ENCODE data around the gene MLF2. TPM values are rescaled to one million over a fixed set of nuclear protein-coding genes. Genes with fewer than 3 reads are reported as not detected.
A peak's percentile ranks its signal among the peaks of the same experiment; 100 is the strongest.

The MLF2 gene
- total RNA-seq, 1 donor from 2014 or later = 120 TPM

DNA sequence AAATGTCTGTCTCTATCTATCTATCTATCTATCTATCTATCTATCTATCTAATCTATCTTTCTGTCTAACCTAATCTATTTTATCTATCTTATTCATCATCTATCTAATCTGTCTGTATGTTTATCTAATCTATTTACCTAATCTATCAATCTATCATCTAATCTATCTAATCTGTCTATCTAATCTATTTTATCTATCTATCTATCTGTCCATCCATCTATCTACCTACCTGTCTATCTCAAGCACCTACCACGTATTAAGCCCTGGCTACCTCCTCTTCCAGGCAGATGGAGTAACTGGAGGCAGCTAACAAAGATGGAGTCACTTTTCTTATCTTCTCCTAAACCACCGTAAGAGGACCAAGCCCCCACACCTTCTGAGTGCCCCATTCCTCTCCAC, 42.1 kb upstream of the MLF2 start:
- Mint-ChIP-seq H3K27me3 (ENCODE audit: insufficient read depth, low read depth) (peaks cover 3% of the 10 kb centered on the region), H3K36me3 (no peaks in the 10 kb centered on the region), H3K4me3 (no peak overlapping the region), H3K4me1 (peaks cover 33% of the 10 kb centered on the region), H3K9me3 (no peaks in the 10 kb centered on the region), H3K27ac (no peak overlapping the region)
- H3K27ac ChIP-seq = no peak overlapping the region
- no peak overlapping the region for H2AFZ ChIP-seq (replicated peaks)
- H4K20me1 ChIP-seq (ENCODE audit: low read depth) = no peaks in the 10 kb centered on the region
- TF ChIP-seq, protein P1, sequence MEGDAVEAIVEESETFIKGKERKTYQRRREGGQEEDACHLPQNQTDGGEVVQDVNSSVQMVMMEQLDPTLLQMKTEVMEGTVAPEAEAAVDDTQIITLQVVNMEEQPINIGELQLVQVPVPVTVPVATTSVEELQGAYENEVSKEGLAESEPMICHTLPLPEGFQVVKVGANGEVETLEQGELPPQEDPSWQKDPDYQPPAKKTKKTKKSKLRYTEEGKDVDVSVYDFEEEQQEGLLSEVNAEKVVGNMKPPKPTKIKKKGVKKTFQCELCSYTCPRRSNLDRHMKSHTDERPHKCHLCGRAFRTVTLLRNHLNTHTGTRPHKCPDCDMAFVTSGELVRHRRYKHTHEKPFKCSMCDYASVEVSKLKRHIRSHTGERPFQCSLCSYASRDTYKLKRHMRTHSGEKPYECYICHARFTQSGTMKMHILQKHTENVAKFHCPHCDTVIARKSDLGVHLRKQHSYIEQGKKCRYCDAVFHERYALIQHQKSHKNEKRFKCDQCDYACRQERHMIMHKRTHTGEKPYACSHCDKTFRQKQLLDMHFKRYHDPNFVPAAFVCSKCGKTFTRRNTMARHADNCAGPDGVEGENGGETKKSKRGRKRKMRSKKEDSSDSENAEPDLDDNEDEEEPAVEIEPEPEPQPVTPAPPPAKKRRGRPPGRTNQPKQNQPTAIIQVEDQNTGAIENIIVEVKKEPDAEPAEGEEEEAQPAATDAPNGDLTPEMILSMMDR (IDR thresholded peaks at IDR 0.05) = no peak
- TF ChIP-seq EZH2 (IDR thresholded peaks at IDR 0.05) (no peak), EZH2phosphoT487 (IDR thresholded peaks at IDR 0.05) (no peak)
- no peaks in the 10 kb centered on the region for H3K9me3 ChIP-seq (ENCODE audit: low read depth)
- H3K4me2 ChIP-seq = no peak overlapping the region
- no peak for DNase-seq (ENCODE audit: low spot score)
- H3F3A ChIP-seq (ENCODE audit: low read depth) = peaks cover 6% of the 10 kb centered on the region
- no peak overlapping the region for H3K9ac ChIP-seq
- no peaks in the 10 kb centered on the region for H3K27me3 ChIP-seq
- H3K79me2 ChIP-seq (ENCODE audit: low read depth) = no peaks in the 10 kb centered on the region
- H3K4me3 ChIP-seq = no peak overlapping the region
- peaks cover 13% of the 10 kb centered on the region for H3K4me1 ChIP-seq
- no peaks in the 10 kb centered on the region for H3K36me3 ChIP-seq

DNA sequence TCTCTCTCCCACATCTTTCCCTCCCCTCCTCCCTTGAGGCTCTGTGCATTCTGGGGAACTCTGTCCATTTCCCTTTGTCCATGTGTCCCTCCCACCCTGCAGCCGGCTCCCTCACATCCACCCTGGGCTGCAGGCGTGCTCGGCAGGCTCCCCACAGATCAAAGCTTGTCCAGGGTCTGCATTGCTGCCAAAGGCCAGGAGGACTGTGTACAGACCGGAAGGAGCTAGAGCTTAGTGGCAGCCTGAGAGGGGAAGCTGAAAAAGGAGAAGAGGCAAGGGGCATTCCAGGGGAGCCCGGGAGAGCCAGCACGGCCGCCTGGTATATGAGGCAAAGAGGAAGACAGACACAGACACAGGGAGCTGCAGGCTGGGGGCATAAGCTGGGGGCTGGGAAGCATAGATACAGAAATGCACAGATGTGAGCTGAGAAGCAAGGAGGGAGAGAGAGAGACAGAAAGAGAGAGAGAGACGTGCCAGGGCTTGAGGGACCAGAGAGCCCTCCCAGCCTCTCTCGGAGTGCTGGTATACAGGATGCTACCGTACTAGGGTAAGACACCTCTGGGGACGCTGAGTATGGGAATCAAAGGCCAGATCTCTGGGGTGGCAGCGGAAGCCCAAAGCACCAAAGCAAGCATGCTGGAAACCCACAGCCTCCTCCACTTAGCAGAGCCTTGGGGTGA, 39.7 kb upstream of the MLF2 start:
- Histone ChIP-seq H4K20me1 (ENCODE audit: low read depth) (no peaks in the 10 kb centered on the region), H3K9me3 (ENCODE audit: low read depth) (no peaks in the 10 kb centered on the region), H3K36me3 (no peaks in the 10 kb centered on the region), H3K79me2 (ENCODE audit: low read depth) (no peaks in the 10 kb centered on the region), H2AFZ (replicated peaks) (peak overlapping the region; percentile 100), H3K27ac (no peak overlapping the region), H3K4me2 (peak overlapping the region; percentile 51), H3K9ac (no peak overlapping the region), H3K4me3 (no peak overlapping the region), H3F3A (ENCODE audit: low read depth) (peaks cover 6% of the 10 kb centered on the region), H3K4me1 (peaks cover 23% of the 10 kb centered on the region), H3K27me3 (no peaks in the 10 kb centered on the region)
- peak overlapping the region; percentile 98 for H3K27ac Mint-ChIP-seq
- no peaks in the 10 kb centered on the region for H3K9me3 Mint-ChIP-seq
- DNase-seq (ENCODE audit: low spot score) = peak; percentile 49
- peaks cover 3% of the 10 kb centered on the region for H3K27me3 Mint-ChIP-seq (ENCODE audit: insufficient read depth, low read depth)
- TF ChIP-seq EZH2phosphoT487 (IDR thresholded peaks at IDR 0.05) (no peak), EZH2 (IDR thresholded peaks at IDR 0.05) (no peak)
- TF ChIP-seq, protein P1 (IDR thresholded peaks at IDR 0.05) = no peak
- H3K4me3 Mint-ChIP-seq = peak overlapping the region; percentile 64
- peaks cover 38% of the 10 kb centered on the region for H3K4me1 Mint-ChIP-seq
- H3K36me3 Mint-ChIP-seq = no peaks in the 10 kb centered on the region

DNA sequence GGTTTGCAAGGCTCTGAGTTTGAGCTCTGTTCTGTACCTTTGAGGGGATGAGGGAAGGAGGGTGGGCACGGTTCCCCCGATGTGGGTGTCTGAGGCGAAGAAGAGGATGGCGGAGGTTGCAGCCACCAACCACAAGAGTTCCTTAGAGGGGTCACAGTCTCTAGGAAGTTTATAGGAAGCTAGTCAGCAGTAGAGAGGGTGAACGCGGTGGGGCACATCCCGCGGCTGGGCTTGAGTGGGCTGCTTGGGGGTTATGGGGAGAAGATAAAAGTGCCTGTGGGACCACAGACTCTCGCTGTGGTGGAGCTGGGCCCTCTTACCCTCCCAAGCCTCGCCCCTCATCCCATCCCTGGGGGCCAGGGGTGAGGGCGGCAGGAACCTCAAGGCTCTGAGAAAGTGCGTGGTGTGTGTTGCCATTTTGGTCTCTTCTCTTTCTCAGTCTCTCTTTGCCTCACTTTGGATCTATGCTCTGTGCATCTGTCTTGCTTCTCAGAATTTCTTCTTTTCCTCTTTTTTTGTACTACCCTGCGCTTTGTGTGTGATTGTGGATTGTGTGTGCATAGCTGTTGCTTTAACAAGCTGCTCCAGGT, 39.1 kb upstream of the MLF2 start:
- Mint-ChIP-seq H3K9me3 (no peaks in the 10 kb centered on the region), H3K36me3 (no peaks in the 10 kb centered on the region), H3K27me3 (ENCODE audit: insufficient read depth, low read depth) (peaks cover 3% of the 10 kb centered on the region), H3K27ac (peak overlapping the region; percentile 98), H3K4me1 (peaks cover 43% of the 10 kb centered on the region), H3K4me3 (peak overlapping the region; percentile 64)
- DNase-seq (ENCODE audit: low spot score) = no peak
- TF ChIP-seq EZH2phosphoT487 (IDR thresholded peaks at IDR 0.05) (no peak), EZH2 (IDR thresholded peaks at IDR 0.05) (no peak)
- TF ChIP-seq, protein P1 (IDR thresholded peaks at IDR 0.05) = no peak
- H3K27me3 ChIP-seq = no peaks in the 10 kb centered on the region
- H3K4me3 ChIP-seq = no peak overlapping the region
- H3K79me2 ChIP-seq (ENCODE audit: low read depth) = no peaks in the 10 kb centered on the region
- peaks cover 11% of the 10 kb centered on the region for H3F3A ChIP-seq (ENCODE audit: low read depth)
- H2AFZ ChIP-seq (replicated peaks) = peak overlapping the region; percentile 100
- no peaks in the 10 kb centered on the region for H3K9me3 ChIP-seq (ENCODE audit: low read depth)
- H3K9ac ChIP-seq = no peak overlapping the region
- no peak overlapping the region for H3K27ac ChIP-seq
- H4K20me1 ChIP-seq (ENCODE audit: low read depth) = no peaks in the 10 kb centered on the region
- peak overlapping the region; percentile 51 for H3K4me2 ChIP-seq
- peaks cover 26% of the 10 kb centered on the region for H3K4me1 ChIP-seq
- H3K36me3 ChIP-seq = no peaks in the 10 kb centered on the region

All from neural progenitor cell (in vitro differentiated cells).